PC-9 (cell line): Measurements from ENCODE around the gene RNF157. TPM values are rescaled to one million over a fixed set of nuclear protein-coding genes. Genes with fewer than 3 reads are reported as not detected.
"Not testable (repeated sequence)": the region's sequence is repeated elsewhere in the genome, so short reads cannot be mapped to it uniquely, and the experiment has no call there.

Experiments
- BruUV-seq: library from RNA; stranded (reverse); fragments of 400-500 nt; replicated peaks from 2 replicates; lab custom pipeline; 2021; lab: Mats Ljungman, UMichigan
- CTCF ChIA-PET: fragments of 300-600 bp; sonication (Branson Sonifier 250); formaldehyde crosslinking; loops from one replicate; lab custom pipeline; 2022; ENCODE audit warnings: antibody characterized with exemption; lab: Charles Lee
- POLR2A ChIA-PET: fragments of 300-600 bp; sonication (Branson Sonifier 250); formaldehyde crosslinking; loops from one replicate; lab custom pipeline; 2022; ENCODE audit warnings: antibody characterized with exemption; ENCODE audit not compliant: unreplicated experiment; lab: Charles Lee
- DNase-seq, 2 experiments: peaks; one replicate each; pipeline versions ENCODE4 v3.0.0 to v3.0.0-alpha.2; 2015 to 2022; ENCODE audit warnings: mixed read lengths in 1 of 2
- H2AFZ ChIP-seq: fragments of 200-600 bp; sonication (generic); 2 replicates; pipeline ENCODE4 v1.8.1; 2017; ENCODE audit warnings: antibody characterized with exemption
- H3F3A ChIP-seq: fragments of 200-600 bp; sonication (generic); 2 replicates; pipeline ENCODE4 v1.8.1; 2017; ENCODE audit warnings: antibody characterized with exemption, mild to moderate bottlenecking, low read depth; ENCODE audit not compliant: insufficient read depth
- H3K27ac ChIP-seq: fragments of 200-600 bp; sonication (generic); 2 replicates; pipeline ENCODE4 v1.6.1; 2016; ENCODE audit warnings: mixed run types
- H3K27me3 ChIP-seq: fragments of 200-600 bp; sonication (generic); 2 replicates; pipeline ENCODE4 v1.6.1; 2016; ENCODE audit warnings: low read depth, mixed run types; ENCODE audit not compliant: insufficient read depth
- H3K36me3 ChIP-seq: fragments of 200-600 bp; sonication (generic); 2 replicates; pipeline ENCODE4 v1.6.1; 2016; ENCODE audit warnings: low read depth, mixed run types
- H3K4me1 ChIP-seq: fragments of 200-600 bp; sonication (generic); replicated peaks from 2 replicates; pipeline ENCODE4 v1.6.1; 2016; ENCODE audit warnings: mixed run types; ENCODE audit not compliant: insufficient read depth
- H3K4me2 ChIP-seq: fragments of 200-600 bp; sonication (generic); 2 replicates; pipeline ENCODE4 v1.6.1; 2017; ENCODE audit warnings: mixed run types
- H3K4me3 ChIP-seq: fragments of 200-600 bp; sonication (generic); 2 replicates; pipeline ENCODE4 v1.6.1; 2016; ENCODE audit warnings: mixed run types
- H3K79me2 ChIP-seq: fragments of 200-600 bp; sonication (generic); 2 replicates; pipeline ENCODE4 v1.6.1; 2017; ENCODE audit warnings: low read depth, mixed run types
- H3K9me2 ChIP-seq: fragments of 200-600 bp; sonication (generic); 2 replicates; pipeline ENCODE4 v1.8.1; 2017; ENCODE audit warnings: mild to moderate bottlenecking; ENCODE audit not compliant: insufficient read depth
- H3K9me3 ChIP-seq: fragments of 200-600 bp; sonication (generic); 2 replicates; pipeline ENCODE4 v1.8.1; 2016; ENCODE audit warnings: low read depth; ENCODE audit not compliant: insufficient read depth
- H4K20me1 ChIP-seq: fragments of 200-600 bp; sonication (generic); 2 replicates; pipeline ENCODE4 v1.8.1; 2017; ENCODE audit not compliant: insufficient read depth
- CTCF ChIP-seq: fragments of 200-600 bp; sonication (generic); conservative IDR thresholded peaks from 2 replicates; pipeline ENCODE4 v1.6.1; 2017; ENCODE audit warnings: mixed run types, antibody characterized with exemption, mild to moderate bottlenecking, moderate library complexity
- EZH2 ChIP-seq: fragments of 200-600 bp; sonication (generic); IDR thresholded peaks from 2 replicates; pipeline ENCODE4 v1.8.0; 2017; ENCODE audit warnings: antibody characterized with exemption, low read depth
- intact Hi-C: fragments of 100-400 bp; cut with micrococcal nuclease; formaldehyde crosslinking; loops from one replicate; pipeline ENCODE4 v1.10.0; 2022; ENCODE audit not compliant: unreplicated experiment
- total RNA-seq: library from RNA; stranded (reverse); gene quantifications from 2 replicates; pipeline ENCODE4 v1.2.3, GENCODE V29; 2021

Gene RNF157
- total RNA-seq, 1 experiment from 2014 or later: 7.2 TPM

GRCh38 chr17:76248013-76248782 lies 7.9 kb upstream of the RNF157 start:
- Histone ChIP-seq H3K27ac (no peak overlapping the region), H4K20me1 (no peaks in the 10 kb centered on the region), H3K27me3 (no peaks in the 10 kb centered on the region), H2AFZ (no peak overlapping the region), H3K9me3 (no peaks in the 10 kb centered on the region), H3K36me3 (no peaks in the 10 kb centered on the region), H3K4me3 (no peak overlapping the region), H3F3A (peaks cover 36% of the 10 kb centered on the region), H3K9me2 (no peaks in the 10 kb centered on the region), H3K4me1 (peaks cover 42% of the 10 kb centered on the region), H3K79me2 (no peaks in the 10 kb centered on the region), H3K4me2 (no peak overlapping the region)
- DNase-seq: no peak
- BruUV-seq: no TSS peak
- intact Hi-C loops: no loop called here
- POLR2A ChIA-PET: no interaction called here
- CTCF ChIA-PET: no interaction called here
- TF ChIP-seq EZH2 (no peak), CTCF (no peak; the same call in 1 of the 2 replicates)

- CTCF ChIA-PET: no interaction called here
- H3F3A ChIP-seq: peaks cover 27% of the 10 kb centered on the region
- H3K4me1 ChIP-seq: peaks cover 33% of the 10 kb centered on the region
- no TSS peak for BruUV-seq
- peak overlapping the region; percentile 36; the same call in 1 of the 2 replicates for H3K27ac ChIP-seq
- H3K9me3 ChIP-seq: no peaks in the 10 kb centered on the region
- intact Hi-C loops: no loop called here
- TF ChIP-seq EZH2: no peak
- TF ChIP-seq CTCF: no peak
- POLR2A ChIA-PET: no interaction called here
- no peak overlapping the region for H2AFZ ChIP-seq
- no peaks in the 10 kb centered on the region for H3K27me3 ChIP-seq
- H3K79me2 ChIP-seq: no peaks in the 10 kb centered on the region
- H4K20me1 ChIP-seq: no peaks in the 10 kb centered on the region
- H3K36me3 ChIP-seq: no peaks in the 10 kb centered on the region
- H3K9me2 ChIP-seq: no peaks in the 10 kb centered on the region
- no peak overlapping the region for H3K4me3 ChIP-seq
- no peak for DNase-seq
- no peak overlapping the region for H3K4me2 ChIP-seq
Measured at GRCh38 chr17:76247304-76247703, 7.0 kb upstream of the RNF157 start.

- BruUV-seq: no TSS peak
- Histone ChIP-seq H3K4me1 (peaks cover 36% of the 10 kb centered on the region), H3K9me2 (no peaks in the 10 kb centered on the region), H3K9me3 (no peaks in the 10 kb centered on the region), H3F3A (peaks cover 21% of the 10 kb centered on the region), H3K27me3 (no peaks in the 10 kb centered on the region), H4K20me1 (no peaks in the 10 kb centered on the region), H2AFZ (peak overlapping the region; percentile 41), H3K4me3 (no peak overlapping the region), H3K79me2 (no peaks in the 10 kb centered on the region), H3K27ac (peak overlapping the region; percentile 36), H3K4me2 (peak overlapping the region; percentile 68), H3K36me3 (no peaks in the 10 kb centered on the region)
- CTCF ChIA-PET: interaction anchor here (0.6 to 0.7 kb wide), 3 partner anchors 14 to 120 kb away, joined by 3 to 5 read pairs (median 5); no protein-coding TSS in a partner anchor
- POLR2A ChIA-PET: interaction anchor here (0.5 to 0.6 kb wide), 2 partner anchors 137 to 224 kb away, joined by 4 read pairs; no protein-coding TSS in a partner anchor
- intact Hi-C loops: no loop called here
- DNase-seq: peak in 1 of 2 experiments; percentile 56
- no peak for TF ChIP-seq EZH2
- TF ChIP-seq CTCF: no peak
Measured at GRCh38 chr17:76246080-76247066, 6.1 kb upstream of the RNF157 start.

GRCh38 chr17:76244721-76245120 lies 4.4 kb upstream of the RNF157 start:
- not testable (repeated sequence) for H3K27me3 ChIP-seq, H3K4me2 ChIP-seq

More at GRCh38 chr17:76244721-76245120, 4.4 kb upstream of the RNF157 start:
- H3K79me2 ChIP-seq, H3K9me3 ChIP-seq, H3K4me3 ChIP-seq, H3K9me2 ChIP-seq, intact Hi-C loops, POLR2A ChIA-PET, BruUV-seq, DNase-seq, H4K20me1 ChIP-seq, CTCF ChIA-PET, H2AFZ ChIP-seq, H3F3A ChIP-seq, H3K27ac ChIP-seq, H3K36me3 ChIP-seq: not testable (repeated sequence)
- peaks cover 27% of the 10 kb centered on the region for H3K4me1 ChIP-seq
